HepG2 (cell line): ENCODE results near the gene FLVCR1. TPM values are rescaled to one million over a fixed set of nuclear protein-coding genes. Genes with fewer than 3 reads are reported as not detected.

Source experiments
- ATF7 ChIP-seq, 2 experiments: fragments of 450-650 bp in 1 of 2; sonication (generic) in 1 of 2; formaldehyde crosslinking in 1 of 2; IDR thresholded peaks; 2 replicates each; pipeline versions ENCODE4 v1.4.0 to v1.6.1; 2016 to 2020; ENCODE audit warnings: antibody characterized with exemption in 1 of 2, mild to moderate bottlenecking in 1 of 2, missing genetic modification reagents in 1 of 2
- DMAP1 ChIP-seq: IDR thresholded peaks from 2 replicates; pipeline ENCODE4 v1.6.1; 2016
- HNF4G ChIP-seq, 2 experiments: sonication (generic) in 1 of 2; formaldehyde crosslinking in 1 of 2; IDR thresholded peaks; 2 replicates each; pipeline versions ENCODE4 v1.4.0 to v1.6.1; 2011 to 2020; ENCODE audit warnings: borderline replicate concordance in 2 of 2, low read depth in 2 of 2, mild to moderate bottlenecking in 2 of 2, low read length in 1 of 2, missing genetic modification reagents in 1 of 2, moderate library complexity in 1 of 2
- KDM6A ChIP-seq: IDR thresholded peaks from 2 replicates; pipeline ENCODE4 v1.6.1; 2016; ENCODE audit warnings: low read depth
- KLF11 ChIP-seq: IDR thresholded peaks from 2 replicates; pipeline ENCODE4 v1.6.1; 2016; ENCODE audit warnings: missing compliant biosample characterization
- PATZ1 ChIP-seq: sonication (generic); formaldehyde crosslinking; IDR thresholded peaks from 2 replicates; pipeline ENCODE4 v1.4.0; 2020; ENCODE audit warnings: missing genetic modification reagents
- SNAPC4 ChIP-seq: sonication (generic); formaldehyde crosslinking; IDR thresholded peaks from 2 replicates; pipeline ENCODE4 v1.4.0; 2020; ENCODE audit warnings: mild to moderate bottlenecking, missing genetic modification reagents
- ZFX ChIP-seq: sonication (generic); formaldehyde crosslinking; IDR thresholded peaks from 2 replicates; pipeline ENCODE4 v1.4.0; 2020; ENCODE audit warnings: mild to moderate bottlenecking, low read depth, missing genetic modification reagents, moderate library complexity
- ZNF292 ChIP-seq: sonication (generic); formaldehyde crosslinking; IDR thresholded peaks from 2 replicates; pipeline ENCODE4 v1.8.1; 2022; ENCODE audit warnings: mild to moderate bottlenecking, low read depth, missing genetic modification reagents, borderline replicate concordance
- ZNF775 ChIP-seq: sonication (generic); formaldehyde crosslinking; IDR thresholded peaks from 2 replicates; pipeline ENCODE4 v1.4.0; 2020; ENCODE audit warnings: missing genetic modification reagents, mild to moderate bottlenecking, moderate library complexity, borderline replicate concordance
- ZNF777 ChIP-seq: sonication (generic); formaldehyde crosslinking; IDR thresholded peaks from 2 replicates; pipeline ENCODE4 v1.4.0; 2020; ENCODE audit warnings: missing genetic modification reagents
- polyA plus RNA-seq, 8 experiments: library from polyadenylated mRNA; depleted of rRNA in 3 of 8; stranded (reverse) in 7 of 8; unstranded in 1 of 8; fragments of >200 nt; fragmentation: Illumina TruSeq in 4 of 8; extraction: Trizol in 4 of 8; gene quantifications; 2 replicates each; pipeline versions ENCODE4 v1.2.1 to v1.2.3, GENCODE V29; 2011 to 2016; ENCODE audit warnings: low read depth in 4 of 8, missing spikeins in 1 of 8, mixed read lengths in 1 of 8; ENCODE audit not compliant: insufficient read depth in 1 of 8
- total RNA-seq, 5 experiments: library from RNA; depleted of rRNA; stranded (reverse); fragments of >200 nt; fragmentation: Illumina TruSeq; extraction: Trizol; gene quantifications; 2 replicates each; pipeline ENCODE4 v1.2.3, GENCODE V29; 2016; ENCODE audit warnings: low read depth in 1 of 5
- TF ChIP-seq, protein P1 (sequence below): sonication (generic); formaldehyde crosslinking; IDR thresholded peaks from 2 replicates; pipeline ENCODE4 v1.4.0; 2020; ENCODE audit warnings: missing genetic modification reagents

Gene FLVCR1
- total and polyA plus RNA-seq, 2 of the 13 experiments (the other 11 are each of a cell fraction or from before 2014, with no cell fraction given) = 14.8 to 39.8 TPM

DNA sequence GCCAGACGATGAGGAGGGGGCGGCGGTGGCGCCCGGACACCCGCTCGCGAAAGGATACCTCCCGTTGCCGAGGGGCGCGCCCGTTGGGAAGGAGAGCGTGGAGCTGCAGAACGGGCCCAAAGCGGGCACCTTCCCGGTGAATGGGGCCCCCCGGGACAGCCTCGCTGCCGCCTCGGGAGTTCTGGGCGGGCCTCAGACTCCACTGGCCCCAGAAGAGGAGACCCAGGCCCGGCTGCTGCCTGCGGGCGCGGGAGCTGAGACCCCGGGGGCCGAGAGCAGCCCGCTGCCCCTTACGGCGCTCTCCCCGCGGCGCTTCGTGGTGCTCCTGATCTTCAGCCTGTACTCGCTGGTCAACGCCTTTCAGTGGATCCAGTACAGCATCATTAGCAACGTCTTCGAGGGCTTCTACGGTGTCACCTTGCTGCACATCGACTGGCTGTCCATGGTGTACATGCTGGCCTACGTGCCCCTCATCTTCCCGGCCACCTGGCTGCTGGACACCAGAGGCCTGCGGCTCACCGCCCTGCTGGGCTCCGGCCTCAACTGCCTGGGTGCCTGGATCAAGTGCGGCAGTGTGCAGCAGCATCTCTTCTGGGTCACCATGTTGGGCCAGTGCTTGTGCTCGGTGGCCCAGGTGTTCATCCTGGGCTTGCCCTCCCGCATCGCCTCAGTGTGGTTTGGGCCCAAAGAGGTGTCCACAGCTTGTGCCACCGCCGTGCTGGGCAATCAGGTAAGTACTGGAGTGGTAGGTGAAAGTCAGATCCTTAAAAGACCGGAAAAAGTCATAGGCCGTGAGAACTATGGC lies 588 bp downstream of the FLVCR1 start (continued):
- TF ChIP-seq HNF4G (IDR thresholded peaks at IDR 0.05; ENCODE audit: borderline replicate concordance, low read depth, low read length) (no peak), HNF4G (CRISPR knock-in tag; IDR thresholded peaks at IDR 0.05; ENCODE audit: borderline replicate concordance, low read depth) (no peak), PATZ1 (CRISPR knock-in tag) (0 out of 2 replicates have a peak, but pooled peaks have one; percentile 3), ZNF775 (no peak), KDM6A (CRISPR knock-in tag) (no peak), KLF11 (CRISPR knock-in tag) (no peak), ZNF292 (CRISPR knock-in tag) (peak; percentile 28; the same call in 1 of the 2 replicates), ZFX (peak; percentile 73), ZNF777 (peak; percentile 39; the same call in 1 of the 2 replicates), SNAPC4 (CRISPR knock-in tag) (0 out of 2 replicates have a peak, but pooled peaks have one; percentile 2), ATF7 (IDR thresholded peaks at IDR 0.05) (no peak), ATF7 (CRISPR knock-in tag; IDR thresholded peaks at IDR 0.05) (0 out of 2 replicates have a peak, but pooled peaks have one; percentile 27), DMAP1 (CRISPR knock-in tag) (peak; percentile 13; the same call in 1 of the 2 replicates)
- TF ChIP-seq, protein P1, sequence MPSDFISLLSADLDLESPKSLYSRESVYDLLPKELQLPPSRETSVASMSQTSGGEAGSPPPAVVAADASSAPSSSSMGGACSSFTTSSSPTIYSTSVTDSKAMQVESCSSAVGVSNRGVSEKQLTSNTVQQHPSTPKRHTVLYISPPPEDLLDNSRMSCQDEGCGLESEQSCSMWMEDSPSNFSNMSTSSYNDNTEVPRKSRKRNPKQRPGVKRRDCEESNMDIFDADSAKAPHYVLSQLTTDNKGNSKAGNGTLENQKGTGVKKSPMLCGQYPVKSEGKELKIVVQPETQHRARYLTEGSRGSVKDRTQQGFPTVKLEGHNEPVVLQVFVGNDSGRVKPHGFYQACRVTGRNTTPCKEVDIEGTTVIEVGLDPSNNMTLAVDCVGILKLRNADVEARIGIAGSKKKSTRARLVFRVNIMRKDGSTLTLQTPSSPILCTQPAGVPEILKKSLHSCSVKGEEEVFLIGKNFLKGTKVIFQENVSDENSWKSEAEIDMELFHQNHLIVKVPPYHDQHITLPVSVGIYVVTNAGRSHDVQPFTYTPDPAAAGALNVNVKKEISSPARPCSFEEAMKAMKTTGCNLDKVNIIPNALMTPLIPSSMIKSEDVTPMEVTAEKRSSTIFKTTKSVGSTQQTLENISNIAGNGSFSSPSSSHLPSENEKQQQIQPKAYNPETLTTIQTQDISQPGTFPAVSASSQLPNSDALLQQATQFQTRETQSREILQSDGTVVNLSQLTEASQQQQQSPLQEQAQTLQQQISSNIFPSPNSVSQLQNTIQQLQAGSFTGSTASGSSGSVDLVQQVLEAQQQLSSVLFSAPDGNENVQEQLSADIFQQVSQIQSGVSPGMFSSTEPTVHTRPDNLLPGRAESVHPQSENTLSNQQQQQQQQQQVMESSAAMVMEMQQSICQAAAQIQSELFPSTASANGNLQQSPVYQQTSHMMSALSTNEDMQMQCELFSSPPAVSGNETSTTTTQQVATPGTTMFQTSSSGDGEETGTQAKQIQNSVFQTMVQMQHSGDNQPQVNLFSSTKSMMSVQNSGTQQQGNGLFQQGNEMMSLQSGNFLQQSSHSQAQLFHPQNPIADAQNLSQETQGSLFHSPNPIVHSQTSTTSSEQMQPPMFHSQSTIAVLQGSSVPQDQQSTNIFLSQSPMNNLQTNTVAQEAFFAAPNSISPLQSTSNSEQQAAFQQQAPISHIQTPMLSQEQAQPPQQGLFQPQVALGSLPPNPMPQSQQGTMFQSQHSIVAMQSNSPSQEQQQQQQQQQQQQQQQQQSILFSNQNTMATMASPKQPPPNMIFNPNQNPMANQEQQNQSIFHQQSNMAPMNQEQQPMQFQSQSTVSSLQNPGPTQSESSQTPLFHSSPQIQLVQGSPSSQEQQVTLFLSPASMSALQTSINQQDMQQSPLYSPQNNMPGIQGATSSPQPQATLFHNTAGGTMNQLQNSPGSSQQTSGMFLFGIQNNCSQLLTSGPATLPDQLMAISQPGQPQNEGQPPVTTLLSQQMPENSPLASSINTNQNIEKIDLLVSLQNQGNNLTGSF = 0 out of 2 replicates have a peak, but pooled peaks have one; percentile 64
